Measurements from ENCODE around the gene SREBF1.

The SREBF1 gene

GRCh38 chr17:17841601-17842025 is 4.8 kb upstream of the SREBF1 start:
- no peak for DNase-seq (ENCODE audit: low spot score)

GRCh38 chr17:17840751-17841591 is 4.2 kb upstream of the SREBF1 start:
- DNase-seq (ENCODE audit: low spot score), result no peak

- peak; percentile 95 for DNase-seq (ENCODE audit: low spot score)
Measured at GRCh38 chr17:17839791-17840707, 3.3 kb upstream of the SREBF1 start.

GRCh38 chr17:17837966-17838962 is 1.5 kb upstream of the SREBF1 start:
- no peak for DNase-seq (ENCODE audit: low spot score)

- peak; percentile 70 for DNase-seq (ENCODE audit: low spot score)
Measured at GRCh38 chr17:17837380-17837821, 615 bp upstream of the SREBF1 start.

GRCh38 chr17:17836250-17836817 is 452 bp downstream of the SREBF1 start:
- peak; percentile 97 for DNase-seq (ENCODE audit: low spot score)

GRCh38 chr17:17835415-17836249 is 1.2 kb downstream of the SREBF1 start:
- peak; percentile 20 for DNase-seq (ENCODE audit: low spot score)

- no peak for DNase-seq (ENCODE audit: low spot score)
Measured at GRCh38 chr17:17834974-17835373, 1.8 kb downstream of the SREBF1 start.

- no peak for DNase-seq (ENCODE audit: low spot score)
Measured at GRCh38 chr17:17833658-17834357, 3.0 kb downstream of the SREBF1 start.

- DNase-seq (ENCODE audit: low spot score), result no peak
Measured at GRCh38 chr17:17832032-17832363, 4.8 kb downstream of the SREBF1 start.

- DNase-seq (ENCODE audit: low spot score), result no peak
Measured at GRCh38 chr17:17831208-17832031, 5.4 kb downstream of the SREBF1 start.

- no peak for DNase-seq (ENCODE audit: low spot score)
Measured at GRCh38 chr17:17830740-17831207, 6.0 kb downstream of the SREBF1 start.

GRCh38 chr17:17830269-17830567 is 6.6 kb downstream of the SREBF1 start:
- DNase-seq (ENCODE audit: low spot score), result no peak

GRCh38 chr17:17827826-17828621 is 8.8 kb downstream of the SREBF1 start:
- no peak for DNase-seq (ENCODE audit: low spot score)

GRCh38 chr17:17826942-17827785 is 9.6 kb downstream of the SREBF1 start:
- DNase-seq (ENCODE audit: low spot score), result no peak

GRCh38 chr17:17826342-17826713 is 10.5 kb downstream of the SREBF1 start:
- DNase-seq (ENCODE audit: low spot score), result no peak
